HepG2 (cell line): ENCODE data around the gene APOA1. TPM values are rescaled to one million over a fixed set of nuclear protein-coding genes. Genes with fewer than 3 reads are reported as not detected.

Source experiments
- CCDC6 ChIP-seq: sonication (generic); formaldehyde crosslinking; IDR thresholded peaks from 2 replicates; pipeline ENCODE4 v1.8.1; 2022; ENCODE audit warnings: mild to moderate bottlenecking, missing genetic modification reagents, moderate library complexity
- CEBPB ChIP-seq: IDR thresholded peaks from 2 replicates; pipeline ENCODE4 v1.6.1; 2011; ENCODE audit warnings: low read depth, low read length, improper control_type of control experiment, borderline replicate concordance
- CSRNP1 ChIP-seq: sonication (generic); formaldehyde crosslinking; IDR thresholded peaks from 2 replicates; pipeline ENCODE4 v1.8.1; 2023; ENCODE audit warnings: mild to moderate bottlenecking, missing genetic modification reagents
- GFI1 ChIP-seq: sonication (generic); formaldehyde crosslinking; IDR thresholded peaks from 2 replicates; pipeline ENCODE4 v1.5.0; 2020; ENCODE audit warnings: missing genetic modification reagents, mild to moderate bottlenecking, borderline replicate concordance
- HOXA5 ChIP-seq: sonication (generic); formaldehyde crosslinking; IDR thresholded peaks from 2 replicates; pipeline ENCODE4 v1.4.0; 2020; ENCODE audit warnings: missing genetic modification reagents
- LCORL ChIP-seq, 2 experiments: fragments of 450-650 bp in 1 of 2; sonication (generic) in 1 of 2; formaldehyde crosslinking in 1 of 2; IDR thresholded peaks; 2 replicates each; pipeline versions ENCODE4 v1.5.0 to v1.6.1; 2017 to 2020; ENCODE audit warnings: antibody characterized with exemption in 1 of 2, missing genetic modification reagents in 1 of 2
- POGZ ChIP-seq: sonication (generic); formaldehyde crosslinking; IDR thresholded peaks from 2 replicates; pipeline ENCODE4 v1.4.0; 2020; ENCODE audit warnings: mild to moderate bottlenecking, missing genetic modification reagents
- SOX5 ChIP-seq: IDR thresholded peaks from 2 replicates; pipeline ENCODE4 v1.6.1; 2016; ENCODE audit warnings: borderline replicate concordance
- TARDBP ChIP-seq: sonication (generic); formaldehyde crosslinking; IDR thresholded peaks from 2 replicates; pipeline ENCODE4 v1.8.0; 2022; ENCODE audit warnings: mild to moderate bottlenecking, missing genetic modification reagents
- ZBTB20 ChIP-seq: sonication (generic); formaldehyde crosslinking; IDR thresholded peaks from 2 replicates; pipeline ENCODE4 v1.8.1; 2023; ENCODE audit warnings: missing genetic modification reagents, low read depth, mild to moderate bottlenecking, borderline replicate concordance
- ZBTB21 ChIP-seq: sonication (generic); formaldehyde crosslinking; IDR thresholded peaks from 2 replicates; pipeline ENCODE4 v1.4.0; 2020; ENCODE audit warnings: missing genetic modification reagents
- ZNF121 ChIP-seq: sonication (generic); formaldehyde crosslinking; IDR thresholded peaks from 2 replicates; pipeline ENCODE4 v1.5.0; 2020; ENCODE audit warnings: mild to moderate bottlenecking, missing genetic modification reagents
- ZNF143 ChIP-seq: sonication (generic); formaldehyde crosslinking; IDR thresholded peaks from 2 replicates; pipeline ENCODE4 v1.4.0; 2020; ENCODE audit warnings: missing genetic modification reagents
- ZNF746 ChIP-seq: sonication (generic); formaldehyde crosslinking; IDR thresholded peaks from 2 replicates; pipeline ENCODE4 v1.8.0; 2022; ENCODE audit warnings: mild to moderate bottlenecking, missing genetic modification reagents
- ZSCAN12 ChIP-seq: sonication (generic); formaldehyde crosslinking; IDR thresholded peaks from 2 replicates; pipeline ENCODE4 v1.9.0; 2021; ENCODE audit warnings: mild to moderate bottlenecking, missing genetic modification reagents
- polyA plus RNA-seq, 8 experiments: library from polyadenylated mRNA; depleted of rRNA in 3 of 8; stranded (reverse) in 7 of 8; unstranded in 1 of 8; fragments of >200 nt; fragmentation: Illumina TruSeq in 4 of 8; extraction: Trizol in 4 of 8; gene quantifications; 2 replicates each; pipeline versions ENCODE4 v1.2.1 to v1.2.3, GENCODE V29; 2011 to 2016; ENCODE audit warnings: low read depth in 4 of 8, missing spikeins in 1 of 8, mixed read lengths in 1 of 8; ENCODE audit not compliant: insufficient read depth in 1 of 8
- total RNA-seq, 5 experiments: library from RNA; depleted of rRNA; stranded (reverse); fragments of >200 nt; fragmentation: Illumina TruSeq; extraction: Trizol; gene quantifications; 2 replicates each; pipeline ENCODE4 v1.2.3, GENCODE V29; 2016; ENCODE audit warnings: low read depth in 1 of 5
- TF ChIP-seq, protein P1 (sequence below): sonication (generic); formaldehyde crosslinking; IDR thresholded peaks from 2 replicates; pipeline ENCODE4 v1.4.0; 2020; ENCODE audit warnings: missing genetic modification reagents
- TF ChIP-seq, protein P2 (sequence below): sonication (generic); formaldehyde crosslinking; IDR thresholded peaks from 2 replicates; pipeline ENCODE4 v1.4.0; 2020; ENCODE audit warnings: missing genetic modification reagents, borderline replicate concordance
- TF ChIP-seq, protein P3 (sequence below): IDR thresholded peaks from 2 replicates; pipeline ENCODE4 v1.6.1; 2016

The APOA1 gene
- total and polyA plus RNA-seq, 2 of the 13 experiments (the other 11 are each of a cell fraction or from before 2014, with no cell fraction given) = 1,973 to 5,485 TPM

GRCh38 chr11:116792144-116792868, 45.1 kb downstream of the APOA1 start (continued):
- TF ChIP-seq LCORL (IDR thresholded peaks at IDR 0.05) = no peak
- TF ChIP-seq LCORL (CRISPR knock-in tag; IDR thresholded peaks at IDR 0.05) = peak; percentile 61; the same call in 1 of the 2 replicates
- TF ChIP-seq ZBTB21 (CRISPR knock-in tag) = no peak
- TF ChIP-seq ZNF746 (CRISPR knock-in tag) = peak; percentile 58; the same call in 1 of the 2 replicates
- TF ChIP-seq, protein P1, sequence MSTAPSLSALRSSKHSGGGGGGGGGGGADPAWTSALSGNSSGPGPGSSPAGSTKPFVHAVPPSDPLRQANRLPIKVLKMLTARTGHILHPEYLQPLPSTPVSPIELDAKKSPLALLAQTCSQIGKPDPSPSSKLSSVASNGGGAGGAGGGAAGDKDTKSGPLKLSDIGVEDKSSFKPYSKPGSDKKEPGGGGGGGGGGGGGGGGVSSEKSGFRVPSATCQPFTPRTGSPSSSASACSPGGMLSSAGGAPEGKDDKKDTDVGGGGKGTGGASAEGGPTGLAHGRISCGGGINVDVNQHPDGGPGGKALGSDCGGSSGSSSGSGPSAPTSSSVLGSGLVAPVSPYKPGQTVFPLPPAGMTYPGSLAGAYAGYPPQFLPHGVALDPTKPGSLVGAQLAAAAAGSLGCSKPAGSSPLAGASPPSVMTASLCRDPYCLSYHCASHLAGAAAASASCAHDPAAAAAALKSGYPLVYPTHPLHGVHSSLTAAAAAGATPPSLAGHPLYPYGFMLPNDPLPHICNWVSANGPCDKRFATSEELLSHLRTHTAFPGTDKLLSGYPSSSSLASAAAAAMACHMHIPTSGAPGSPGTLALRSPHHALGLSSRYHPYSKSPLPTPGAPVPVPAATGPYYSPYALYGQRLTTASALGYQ (CRISPR knock-in tag) = peak; percentile 73
- peak; percentile 59; the same call in 1 of the 2 replicates for TF ChIP-seq ZNF143
- TF ChIP-seq, protein P2, sequence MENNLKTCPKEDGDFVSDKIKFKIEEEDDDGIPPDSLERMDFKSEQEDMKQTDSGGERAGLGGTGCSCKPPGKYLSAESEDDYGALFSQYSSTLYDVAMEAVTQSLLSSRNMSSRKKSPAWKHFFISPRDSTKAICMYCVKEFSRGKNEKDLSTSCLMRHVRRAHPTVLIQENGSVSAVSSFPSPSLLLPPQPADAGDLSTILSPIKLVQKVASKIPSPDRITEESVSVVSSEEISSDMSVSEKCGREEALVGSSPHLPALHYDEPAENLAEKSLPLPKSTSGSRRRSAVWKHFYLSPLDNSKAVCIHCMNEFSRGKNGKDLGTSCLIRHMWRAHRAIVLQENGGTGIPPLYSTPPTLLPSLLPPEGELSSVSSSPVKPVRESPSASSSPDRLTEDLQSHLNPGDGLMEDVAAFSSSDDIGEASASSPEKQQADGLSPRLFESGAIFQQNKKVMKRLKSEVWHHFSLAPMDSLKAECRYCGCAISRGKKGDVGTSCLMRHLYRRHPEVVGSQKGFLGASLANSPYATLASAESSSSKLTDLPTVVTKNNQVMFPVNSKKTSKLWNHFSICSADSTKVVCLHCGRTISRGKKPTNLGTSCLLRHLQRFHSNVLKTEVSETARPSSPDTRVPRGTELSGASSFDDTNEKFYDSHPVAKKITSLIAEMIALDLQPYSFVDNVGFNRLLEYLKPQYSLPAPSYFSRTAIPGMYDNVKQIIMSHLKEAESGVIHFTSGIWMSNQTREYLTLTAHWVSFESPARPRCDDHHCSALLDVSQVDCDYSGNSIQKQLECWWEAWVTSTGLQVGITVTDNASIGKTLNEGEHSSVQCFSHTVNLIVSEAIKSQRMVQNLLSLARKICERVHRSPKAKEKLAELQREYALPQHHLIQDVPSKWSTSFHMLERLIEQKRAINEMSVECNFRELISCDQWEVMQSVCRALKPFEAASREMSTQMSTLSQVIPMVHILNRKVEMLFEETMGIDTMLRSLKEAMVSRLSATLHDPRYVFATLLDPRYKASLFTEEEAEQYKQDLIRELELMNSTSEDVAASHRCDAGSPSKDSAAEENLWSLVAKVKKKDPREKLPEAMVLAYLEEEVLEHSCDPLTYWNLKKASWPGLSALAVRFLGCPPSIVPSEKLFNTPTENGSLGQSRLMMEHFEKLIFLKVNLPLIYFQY (CRISPR knock-in tag) = no peak; the same call in 1 of the 2 replicates
- no peak for TF ChIP-seq ZSCAN12
- TF ChIP-seq POGZ (CRISPR knock-in tag) = peak; percentile 55; the same call in 1 of the 2 replicates
- TF ChIP-seq SOX5 (CRISPR knock-in tag) = peak; percentile 57
- no peak for TF ChIP-seq ZNF121
- no peak; the same call in 1 of the 2 replicates for TF ChIP-seq ZBTB20 (CRISPR knock-in tag)
- peak; percentile 65; the same call in 1 of the 2 replicates for TF ChIP-seq TARDBP
- TF ChIP-seq GFI1 = peak; percentile 56
- peak; percentile 30; the same call in 1 of the 2 replicates for TF ChIP-seq HOXA5
- TF ChIP-seq CCDC6 (CRISPR knock-in tag) = peak; percentile 71; the same call in 1 of the 2 replicates
- TF ChIP-seq, protein P3, sequence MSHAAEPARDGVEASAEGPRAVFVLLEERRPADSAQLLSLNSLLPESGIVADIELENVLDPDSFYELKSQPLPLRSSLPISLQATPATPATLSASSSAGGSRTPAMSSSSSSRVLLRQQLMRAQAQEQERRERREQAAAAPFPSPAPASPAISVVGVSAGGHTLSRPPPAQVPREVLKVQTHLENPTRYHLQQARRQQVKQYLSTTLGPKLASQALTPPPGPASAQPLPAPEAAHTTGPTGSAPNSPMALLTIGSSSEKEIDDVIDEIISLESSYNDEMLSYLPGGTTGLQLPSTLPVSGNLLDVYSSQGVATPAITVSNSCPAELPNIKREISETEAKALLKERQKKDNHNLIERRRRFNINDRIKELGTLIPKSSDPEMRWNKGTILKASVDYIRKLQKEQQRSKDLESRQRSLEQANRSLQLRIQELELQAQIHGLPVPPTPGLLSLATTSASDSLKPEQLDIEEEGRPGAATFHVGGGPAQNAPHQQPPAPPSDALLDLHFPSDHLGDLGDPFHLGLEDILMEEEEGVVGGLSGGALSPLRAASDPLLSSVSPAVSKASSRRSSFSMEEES = peak; percentile 76; the same call in 1 of the 2 replicates
- TF ChIP-seq CEBPB = peak; percentile 60
- TF ChIP-seq CSRNP1 = peak; percentile 47; the same call in 1 of the 2 replicates
